OCI-LY1 (cell line): ENCODE data around the gene KLK6.

Experiments
- CTCF ChIP-seq: fragments of 200-600 bp; sonication (generic), shearing (Covaris generic); IDR thresholded peaks from 2 replicates; pipeline ENCODE4 v1.5.1; 2017; ENCODE audit warnings: mild to moderate bottlenecking, antibody characterized with exemption, low read length, moderate library complexity, mixed read lengths
- EZH2 ChIP-seq: fragments of 200-600 bp; sonication (generic), shearing (Covaris generic); IDR thresholded peaks from 2 replicates; pipeline ENCODE4 v1.8.0; 2017; ENCODE audit warnings: borderline replicate concordance, mixed run types, mild to moderate bottlenecking, antibody characterized with exemption, low read length, moderate library complexity, mixed read lengths

GRCh38 chr19:50916069-50916468, 53.3 kb downstream of the KLK6 start:
- TF ChIP-seq CTCF (no peak), EZH2 (no peak)
